SK-N-SH (cell line): ENCODE results near the gene TRPM6. TPM values are rescaled to one million over a fixed set of nuclear protein-coding genes. Genes with fewer than 3 reads are reported as not detected.

Experiments used
- CTCF ChIA-PET: fragments of 300-600, 350-600 bp; formaldehyde crosslinking; extraction: SDS; loops from one replicate; lab custom pipeline; 2021; lab: Yijun Ruan, JAX
- POLR2A ChIA-PET: fragments of 350-600 bp; sonication (Branson Sonifier 250); formaldehyde crosslinking; extraction: SDS; loops from one replicate; lab custom pipeline; 2020; ENCODE audit warnings: antibody characterized with exemption, inconsistent platforms; lab: Yijun Ruan, JAX
- DNase-seq: peaks from one replicate; pipeline ENCODE4 v3.0.0; 2012
- H2AFZ ChIP-seq: fragments of 200-600 bp; sonication (generic); 2 replicates; pipeline ENCODE4 v1.8.1; 2016; ENCODE audit warnings: antibody characterized with exemption, mild to moderate bottlenecking, low read depth
- H3F3A ChIP-seq: fragments of 200-600 bp; sonication (generic); replicated peaks from 2 replicates; pipeline ENCODE3; 2016; ENCODE audit warnings: antibody characterized with exemption, mild to moderate bottlenecking; ENCODE audit not compliant: insufficient read depth
- H3K27ac ChIP-seq, 2 experiments: fragments of 200-500 bp in 1 of 2; fragments of 200-600 bp in 1 of 2; sonication (Bioruptor generic) in 1 of 2; sonication (generic), shearing (Covaris generic) in 1 of 2; 2 replicates each; pipeline versions ENCODE4 v1.5.1 to v1.6.1; 2014 to 2016; ENCODE audit warnings: low read depth in 2 of 2, inconsistent platforms in 1 of 2, low read length in 1 of 2, mild to moderate bottlenecking in 1 of 2, mixed read lengths in 1 of 2
- H3K27me3 ChIP-seq: fragments of 200-600 bp; sonication (generic), shearing (Covaris generic); 2 replicates; pipeline ENCODE4 v1.6.1; 2016; ENCODE audit warnings: mixed run types; ENCODE audit not compliant: insufficient read depth
- H3K36me3 ChIP-seq, 2 experiments: fragments of 200-500 bp in 1 of 2; fragments of 200-600 bp in 1 of 2; sonication (Bioruptor generic) in 1 of 2; sonication (generic) in 1 of 2; replicated peaks in 1 of 2; 2 replicates each; pipeline versions ENCODE3 to v1.5.1; 2014 to 2016; ENCODE audit warnings: low read length in 1 of 2, mild to moderate bottlenecking in 1 of 2; ENCODE audit not compliant: insufficient read depth in 2 of 2, control insufficient read depth in 1 of 2
- H3K4me1 ChIP-seq, 2 experiments: fragments of 200-500 bp in 1 of 2; fragments of 200-600 bp in 1 of 2; sonication (Bioruptor generic) in 1 of 2; sonication (generic), shearing (Covaris generic) in 1 of 2; 2 replicates each; pipeline versions ENCODE4 v1.5.1 to v1.6.1; 2014 to 2016; ENCODE audit warnings: low read depth in 1 of 2, low read length in 1 of 2, mixed run types in 1 of 2; ENCODE audit not compliant: insufficient read depth in 2 of 2, control insufficient read depth in 1 of 2
- H3K4me2 ChIP-seq: fragments of 200-600 bp; sonication (generic), shearing (Covaris generic); 2 replicates; pipeline ENCODE4 v1.6.1; 2017; ENCODE audit warnings: mixed run types
- H3K4me3 ChIP-seq, 2 experiments: fragments of 200-500 bp in 1 of 2; fragments of 200-600 bp in 1 of 2; sonication (Bioruptor generic) in 1 of 2; sonication (generic), shearing (Covaris generic) in 1 of 2; 2 replicates each; pipeline versions ENCODE4 v1.5.1 to v1.8.1; 2014 to 2016; ENCODE audit warnings: low read depth in 2 of 2, inconsistent platforms in 1 of 2, low read length in 1 of 2, mild to moderate bottlenecking in 1 of 2, mixed read lengths in 1 of 2, moderate library complexity in 1 of 2
- H3K79me2 ChIP-seq: fragments of 200-600 bp; sonication (generic); 2 replicates; pipeline ENCODE4 v1.8.1; 2017; ENCODE audit warnings: mild to moderate bottlenecking; ENCODE audit not compliant: insufficient read depth
- H3K9ac ChIP-seq: fragments of 200-600 bp; sonication (generic); 2 replicates; pipeline ENCODE4 v1.6.1; 2017; ENCODE audit warnings: mixed run types
- H3K9me2 ChIP-seq: fragments of 200-600 bp; sonication (generic); 2 replicates; pipeline ENCODE4 v1.6.1; 2017; ENCODE audit warnings: mixed run types
- H3K9me3 ChIP-seq: fragments of 200-600 bp; sonication (generic); 2 replicates; pipeline ENCODE4 v1.6.1; 2017; ENCODE audit warnings: mixed run types, mild to moderate bottlenecking, moderate library complexity
- H4K20me1 ChIP-seq: fragments of 200-600 bp; sonication (generic); 2 replicates; pipeline ENCODE4 v1.6.1; 2017; ENCODE audit warnings: mild to moderate bottlenecking, mixed run types; ENCODE audit not compliant: insufficient read depth
- ELF1 ChIP-seq: IDR thresholded peaks from 2 replicates; pipeline ENCODE4 v1.4.0; 2012
- EP300 ChIP-seq, 2 experiments: IDR thresholded peaks; 2 replicates each; pipeline versions ENCODE4 v1.4.0 to v1.6.1; 2012; ENCODE audit warnings: borderline replicate concordance in 1 of 2, low read depth in 1 of 2, low read length in 1 of 2
- FOSL2 ChIP-seq: IDR thresholded peaks from 2 replicates; pipeline ENCODE4 v1.4.0; 2012; ENCODE audit warnings: low read depth, mild to moderate bottlenecking, moderate library complexity, borderline replicate concordance
- FOXJ3 ChIP-seq: sonication (generic); formaldehyde crosslinking; IDR thresholded peaks from 2 replicates; pipeline ENCODE4 v1.5.1; 2020; ENCODE audit warnings: mild to moderate bottlenecking, missing genetic modification reagents
- FOXM1 ChIP-seq: IDR thresholded peaks from 2 replicates; pipeline ENCODE4 v1.4.0; 2012; ENCODE audit warnings: low read depth, mild to moderate bottlenecking
- GABPA ChIP-seq: IDR thresholded peaks from 2 replicates; pipeline ENCODE4 v1.4.0; 2012; ENCODE audit warnings: low read depth, mild to moderate bottlenecking
- GATA2 ChIP-seq: sonication (generic); formaldehyde crosslinking; IDR thresholded peaks from 2 replicates; pipeline ENCODE4 v1.5.0; 2020; ENCODE audit warnings: mild to moderate bottlenecking, missing genetic modification reagents
- IRF3 ChIP-seq: fragments of 150-350 bp; IDR thresholded peaks from 2 replicates; pipeline ENCODE4 v1.6.1; 2016; ENCODE audit warnings: mild to moderate bottlenecking, low read depth, low read length
- JUND ChIP-seq: IDR thresholded peaks from 2 replicates; pipeline ENCODE4 v1.4.0; 2012
- MEF2A ChIP-seq: IDR thresholded peaks from 2 replicates; pipeline ENCODE4 v1.4.0; 2012; ENCODE audit warnings: low read depth, borderline replicate concordance
- NFIC ChIP-seq: IDR thresholded peaks from 2 replicates; pipeline ENCODE4 v1.4.0; 2012; ENCODE audit warnings: borderline replicate concordance
- RAD21 ChIP-seq: IDR thresholded peaks from 2 replicates; pipeline ENCODE4 v1.6.1; 2012; ENCODE audit warnings: mild to moderate bottlenecking, low read length
- RFX5 ChIP-seq: IDR thresholded peaks from 2 replicates; pipeline ENCODE4 v1.6.1; 2012; ENCODE audit warnings: mild to moderate bottlenecking, improper control_type of control experiment, low read length
- RXRA ChIP-seq: IDR thresholded peaks from 2 replicates; pipeline ENCODE4 v1.4.0; 2012; ENCODE audit warnings: low read depth, mild to moderate bottlenecking, borderline replicate concordance
- SIN3A ChIP-seq: IDR thresholded peaks from 2 replicates; pipeline ENCODE4 v1.6.1; 2012; ENCODE audit warnings: low read depth, mild to moderate bottlenecking, low read length, moderate library complexity, borderline replicate concordance
- SMC3 ChIP-seq: IDR thresholded peaks from 2 replicates; pipeline ENCODE4 v1.6.1; 2012; ENCODE audit warnings: low read depth, low read length, improper control_type of control experiment
- TCF12 ChIP-seq: IDR thresholded peaks from 2 replicates; pipeline ENCODE4 v1.4.0; 2012
- YY1 ChIP-seq: IDR thresholded peaks from 2 replicates; pipeline ENCODE4 v1.4.0; 2012; ENCODE audit warnings: low read depth, mild to moderate bottlenecking
- WGBS: methylation state at CpG from one replicate; pipeline ENCODE4 v1.1.6; 2017; ENCODE audit warnings: low lambda C conversion rate; 5-methylcytosine and 5-hydroxymethylcytosine counted together
- polyA plus RNA-seq, 3 experiments: library from polyadenylated mRNA; depleted of rRNA; stranded (reverse); fragments of >200 nt; gene quantifications; 2 replicates each; pipeline ENCODE4 v1.2.3, GENCODE V29; 2012
- TF ChIP-seq, protein P1 (sequence below): IDR thresholded peaks from 2 replicates; pipeline ENCODE4 v1.4.0; 2012; ENCODE audit warnings: low read depth, borderline replicate concordance
- TF ChIP-seq, protein P2 (sequence below): fragments of 150-350 bp; IDR thresholded peaks from 2 replicates; pipeline ENCODE4 v1.6.1; 2017; ENCODE audit warnings: antibody characterized with exemption, low read length, low read depth, borderline replicate concordance

Gene TRPM6
- polyA plus RNA-seq, 1 of the 3 experiments (the other 2 are of a cell fraction): 0.03 TPM

- Histone ChIP-seq H3K9me2 (no peaks in the 10 kb centered on the region), H3K4me3 (no peak overlapping the region), H3F3A (no peaks in the 10 kb centered on the region), H3K79me2 (no peaks in the 10 kb centered on the region), H3K9me3 (no peaks in the 10 kb centered on the region), H3K9ac (no peak overlapping the region), H3K4me1 (no peaks in the 10 kb centered on the region), H4K20me1 (no peaks in the 10 kb centered on the region), H3K27me3 (no peaks in the 10 kb centered on the region; the same call in 1 of the 2 replicates), H2AFZ (no peak overlapping the region), H3K36me3 (no peaks in the 10 kb centered on the region), H3K27ac (no peak overlapping the region), H3K4me2 (no peak overlapping the region)
- ChIA-PET POLR2A (interaction anchor here (0.7 kb wide), 1 partner anchor 16 kb away, joined by 5 read pairs; no protein-coding TSS in a partner anchor), CTCF (no interaction called here)
- 25% methylated on average over 4 of the region's 4 CpGs for WGBS
- TF ChIP-seq, protein P1, sequence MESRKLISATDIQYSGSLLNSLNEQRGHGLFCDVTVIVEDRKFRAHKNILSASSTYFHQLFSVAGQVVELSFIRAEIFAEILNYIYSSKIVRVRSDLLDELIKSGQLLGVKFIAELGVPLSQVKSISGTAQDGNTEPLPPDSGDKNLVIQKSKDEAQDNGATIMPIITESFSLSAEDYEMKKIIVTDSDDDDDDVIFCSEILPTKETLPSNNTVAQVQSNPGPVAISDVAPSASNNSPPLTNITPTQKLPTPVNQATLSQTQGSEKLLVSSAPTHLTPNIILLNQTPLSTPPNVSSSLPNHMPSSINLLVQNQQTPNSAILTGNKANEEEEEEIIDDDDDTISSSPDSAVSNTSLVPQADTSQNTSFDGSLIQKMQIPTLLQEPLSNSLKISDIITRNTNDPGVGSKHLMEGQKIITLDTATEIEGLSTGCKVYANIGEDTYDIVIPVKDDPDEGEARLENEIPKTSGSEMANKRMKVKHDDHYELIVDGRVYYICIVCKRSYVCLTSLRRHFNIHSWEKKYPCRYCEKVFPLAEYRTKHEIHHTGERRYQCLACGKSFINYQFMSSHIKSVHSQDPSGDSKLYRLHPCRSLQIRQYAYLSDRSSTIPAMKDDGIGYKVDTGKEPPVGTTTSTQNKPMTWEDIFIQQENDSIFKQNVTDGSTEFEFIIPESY: no peak
- no peak for TF ChIP-seq SIN3A
- no peak for TF ChIP-seq FOXM1
- no peak for DNase-seq
Measured at GRCh38 chr9:74858751-74859414, 28.8 kb downstream of the TRPM6 start.

- H3K79me2 ChIP-seq: no peaks in the 10 kb centered on the region
- H2AFZ ChIP-seq: no peak overlapping the region
- H3K27ac ChIP-seq: no peak overlapping the region
- no peak for DNase-seq
- no peaks in the 10 kb centered on the region for H3K36me3 ChIP-seq
- no peak for TF ChIP-seq JUND
- TF ChIP-seq FOXM1: no peak
- no peak for TF ChIP-seq FOSL2
- no peak for TF ChIP-seq RFX5
- TF ChIP-seq SMC3: no peak
- TF ChIP-seq YY1: no peak
- TF ChIP-seq GABPA: no peak
- TF ChIP-seq MEF2A: no peak
- no peak overlapping the region for H3K4me3 ChIP-seq
- no peaks in the 10 kb centered on the region for H3K9me3 ChIP-seq
- H3K9ac ChIP-seq: no peak overlapping the region
- no peaks in the 10 kb centered on the region for H3K9me2 ChIP-seq
- no peaks in the 10 kb centered on the region for H3K4me1 ChIP-seq
- CTCF ChIA-PET: interaction anchor here (1.1 kb wide), 1 partner anchor 20 kb away, joined by 3 read pairs; no protein-coding TSS in a partner anchor
- H3F3A ChIP-seq: no peaks in the 10 kb centered on the region
- POLR2A ChIA-PET: no interaction called here
- H3K4me2 ChIP-seq: no peak overlapping the region
- no peaks in the 10 kb centered on the region; the same call in 1 of the 2 replicates for H3K27me3 ChIP-seq
- no peaks in the 10 kb centered on the region for H4K20me1 ChIP-seq
Measured at GRCh38 chr9:74856989-74857388, 30.7 kb downstream of the TRPM6 start.

GRCh38 chr9:74855072-74855471 lies 32.6 kb downstream of the TRPM6 start:
- DNase-seq: no peak
- no peak overlapping the region for H3K4me3 ChIP-seq
- no peaks in the 10 kb centered on the region for H3K4me1 ChIP-seq
- H3K9ac ChIP-seq: no peak overlapping the region
- no peaks in the 10 kb centered on the region for H3K9me2 ChIP-seq
- no peaks in the 10 kb centered on the region for H3F3A ChIP-seq
- no peaks in the 10 kb centered on the region for H3K79me2 ChIP-seq
- POLR2A ChIA-PET: no interaction called here
- peaks cover 6% of the 10 kb centered on the region; the same call in 1 of the 2 replicates for H3K27me3 ChIP-seq
- CTCF ChIA-PET: interaction anchor here (0.9 kb wide), 1 partner anchor 79 kb away, joined by 3 read pairs; no protein-coding TSS in a partner anchor
- H3K36me3 ChIP-seq: no peaks in the 10 kb centered on the region
- H3K4me2 ChIP-seq: no peak overlapping the region
- 13% methylated on average over 6 of the region's 6 CpGs for WGBS
- no peaks in the 10 kb centered on the region for H3K9me3 ChIP-seq
- H3K27ac ChIP-seq: no peak overlapping the region
- H4K20me1 ChIP-seq: no peaks in the 10 kb centered on the region
- no peak overlapping the region for H2AFZ ChIP-seq
- no peak for TF ChIP-seq EP300 (IDR thresholded peaks at IDR 0.05; ENCODE audit: borderline replicate concordance in 1 of 2, low read depth in 1 of 2, low read length in 1 of 2)
- TF ChIP-seq MEF2A: no peak
- TF ChIP-seq IRF3: no peak
- TF ChIP-seq RAD21: no peak
- TF ChIP-seq, protein P2, sequence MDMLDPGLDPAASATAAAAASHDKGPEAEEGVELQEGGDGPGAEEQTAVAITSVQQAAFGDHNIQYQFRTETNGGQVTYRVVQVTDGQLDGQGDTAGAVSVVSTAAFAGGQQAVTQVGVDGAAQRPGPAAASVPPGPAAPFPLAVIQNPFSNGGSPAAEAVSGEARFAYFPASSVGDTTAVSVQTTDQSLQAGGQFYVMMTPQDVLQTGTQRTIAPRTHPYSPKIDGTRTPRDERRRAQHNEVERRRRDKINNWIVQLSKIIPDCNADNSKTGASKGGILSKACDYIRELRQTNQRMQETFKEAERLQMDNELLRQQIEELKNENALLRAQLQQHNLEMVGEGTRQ: no peak
- TF ChIP-seq SIN3A: no peak
- no peak for TF ChIP-seq ELF1
- TF ChIP-seq GATA2 (CRISPR knock-in tag): no peak
- no peak for TF ChIP-seq SMC3
- TF ChIP-seq NFIC: no peak
- no peak for TF ChIP-seq TCF12
- TF ChIP-seq RFX5: no peak
- TF ChIP-seq RXRA: no peak
- no peak for TF ChIP-seq FOXJ3 (CRISPR knock-in tag)
